Measurements from ENCODE around the gene SEC14L3. TPM values are rescaled to one million over a fixed set of nuclear protein-coding genes. Genes with fewer than 3 reads are reported as not detected.

The SEC14L3 gene
- total RNA-seq, 1 donor from 2014 or later = not detected

GRCh38 chr22:30497466-30498150, 25.8 kb upstream of the SEC14L3 start:
- Mint-ChIP-seq H3K4me3 (no peak overlapping the region), H3K36me3 (ENCODE audit: low read depth) (no peaks in the 10 kb centered on the region), H3K27me3 (peaks cover 14% of the 10 kb centered on the region), H3K4me1 (no peaks in the 10 kb centered on the region), H3K9me3 (no peaks in the 10 kb centered on the region), H3K27ac (no peak overlapping the region)
- CTCF ChIA-PET = no interaction called here
- intact Hi-C loops (cut with micrococcal nuclease) = no loop called here
- TF ChIP-seq CTCF (IDR thresholded peaks at IDR 0.05) = no peak
- no peak for ATAC-seq (ENCODE audit: low read depth)
- POLR2A ChIA-PET = no interaction called here
- no peak for DNase-seq

GRCh38 chr22:30495041-30495784, 23.4 kb upstream of the SEC14L3 start:
- Mint-ChIP-seq H3K36me3 (ENCODE audit: low read depth) (no peaks in the 10 kb centered on the region), H3K27me3 (peaks cover 23% of the 10 kb centered on the region), H3K4me3 (no peak overlapping the region), H3K27ac (no peak overlapping the region), H3K9me3 (no peaks in the 10 kb centered on the region), H3K4me1 (no peaks in the 10 kb centered on the region)
- intact Hi-C loops (cut with micrococcal nuclease) = no loop called here
- ChIA-PET POLR2A (no interaction called here), CTCF (no interaction called here)
- DNase-seq (no peak), ATAC-seq (ENCODE audit: low read depth) (no peak)
- no peak for TF ChIP-seq CTCF (IDR thresholded peaks at IDR 0.05)

GRCh38 chr22:30492144-30492543, 20.3 kb upstream of the SEC14L3 start:
- peaks cover 19% of the 10 kb centered on the region for H3K27me3 Mint-ChIP-seq
- no peaks in the 10 kb centered on the region for H3K4me1 Mint-ChIP-seq
- no peaks in the 10 kb centered on the region for H3K9me3 Mint-ChIP-seq
- POLR2A ChIA-PET = no interaction called here
- CTCF ChIA-PET = no interaction called here
- no peak overlapping the region for H3K27ac Mint-ChIP-seq
- no peak for TF ChIP-seq CTCF (IDR thresholded peaks at IDR 0.05)
- no peak overlapping the region for H3K4me3 Mint-ChIP-seq
- DNase-seq (no peak), ATAC-seq (ENCODE audit: low read depth) (no peak)
- intact Hi-C loops (cut with micrococcal nuclease) = no loop called here
- no peaks in the 10 kb centered on the region for H3K36me3 Mint-ChIP-seq (ENCODE audit: low read depth)

- H3K9me3 Mint-ChIP-seq = no peaks in the 10 kb centered on the region
- POLR2A ChIA-PET = no interaction called here
- CTCF ChIA-PET = no interaction called here
Measured at GRCh38 chr22:30491381-30491780, 19.6 kb upstream of the SEC14L3 start.

More at GRCh38 chr22:30491381-30491780, 19.6 kb upstream of the SEC14L3 start:
- H3K27me3 Mint-ChIP-seq = peaks cover 19% of the 10 kb centered on the region
- intact Hi-C loops (cut with micrococcal nuclease) = no loop called here
- no peak for DNase-seq
- no peak overlapping the region for H3K4me3 Mint-ChIP-seq
- no peak overlapping the region for H3K27ac Mint-ChIP-seq
- H3K36me3 Mint-ChIP-seq (ENCODE audit: low read depth) = no peaks in the 10 kb centered on the region
- no peak for TF ChIP-seq CTCF (IDR thresholded peaks at IDR 0.05)
- no peaks in the 10 kb centered on the region for H3K4me1 Mint-ChIP-seq
- no peak for ATAC-seq (ENCODE audit: low read depth)

All from activated B cell treated with CpG ODN at 0.5 μM for 24 hours (primary cell).